ENCODE data around the gene ATP5MC2.
"Not testable (repeated sequence)": the region's sequence is repeated elsewhere in the genome, so short reads cannot be mapped to it uniquely, and the experiment has no call there.

Gene ATP5MC2

DNA sequence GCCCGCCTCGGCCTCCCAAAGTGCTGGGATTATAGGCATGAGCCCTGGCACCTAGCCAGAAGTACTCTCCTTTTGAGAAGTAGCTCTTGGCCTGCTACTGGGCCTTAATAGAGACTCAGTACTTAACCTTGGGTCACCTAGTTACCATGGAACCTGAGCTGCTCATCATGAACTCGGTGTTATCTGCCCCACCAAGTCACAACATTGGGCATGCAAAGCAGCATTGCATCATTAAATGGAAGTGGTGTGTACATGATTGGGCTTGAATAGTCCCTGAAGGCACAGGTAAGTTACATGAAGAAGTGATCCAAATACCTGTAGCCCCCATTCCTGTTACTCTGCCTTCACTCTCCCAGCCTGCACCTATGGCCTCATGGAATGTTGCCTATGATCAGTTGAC, 31.8 kb downstream of the ATP5MC2 start:
- no peak for DNase-seq

GRCh38 chr12:53643232-53643979, 32.5 kb downstream of the ATP5MC2 start:
- no peak for DNase-seq

- DNase-seq = no peak
Measured at GRCh38 chr12:53638057-53638456, 37.8 kb downstream of the ATP5MC2 start.

GRCh38 chr12:53636641-53637040, 39.2 kb downstream of the ATP5MC2 start:
- DNase-seq = no peak

DNA sequence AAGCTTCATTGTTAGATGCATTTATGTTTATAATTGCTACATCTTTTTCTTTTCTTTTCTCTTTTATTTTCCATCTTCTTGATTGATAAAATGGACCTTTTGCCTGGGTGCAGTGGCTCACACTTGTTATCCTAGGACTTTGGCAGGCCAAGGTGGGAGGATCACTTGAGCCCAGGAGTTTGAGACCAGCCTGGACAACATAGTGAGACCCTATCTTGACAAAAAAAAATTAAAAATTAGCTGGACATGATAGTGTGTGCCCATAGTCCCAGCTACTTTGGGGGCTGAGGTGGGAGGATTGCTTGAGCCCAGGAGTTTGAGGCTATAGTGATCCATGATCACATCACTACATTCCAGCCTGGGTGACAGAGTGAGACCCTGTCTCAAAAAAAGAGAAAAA, 40.2 kb downstream of the ATP5MC2 start:
- not testable (repeated sequence) for DNase-seq

DNA sequence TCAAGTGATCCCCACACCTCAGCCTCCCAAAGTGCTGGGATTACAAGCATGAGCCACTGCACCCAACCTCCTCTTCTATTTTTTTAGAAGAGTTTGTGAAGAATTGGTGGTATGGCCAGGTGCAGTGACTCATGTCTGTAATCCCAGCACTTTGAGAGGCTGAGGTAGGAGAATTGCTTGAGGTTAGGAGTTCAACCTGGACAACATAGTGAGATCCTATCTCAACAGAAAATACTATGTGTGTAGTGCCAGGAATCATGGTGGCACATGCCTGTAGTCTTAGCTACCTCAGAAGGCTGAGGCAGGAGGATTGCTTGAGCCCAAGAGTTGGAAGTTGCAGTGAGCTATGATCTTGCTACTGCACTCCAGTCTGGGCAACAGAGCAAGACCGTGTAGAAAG, 44.2 kb downstream of the ATP5MC2 start:
- DNase-seq = no peak

DNA sequence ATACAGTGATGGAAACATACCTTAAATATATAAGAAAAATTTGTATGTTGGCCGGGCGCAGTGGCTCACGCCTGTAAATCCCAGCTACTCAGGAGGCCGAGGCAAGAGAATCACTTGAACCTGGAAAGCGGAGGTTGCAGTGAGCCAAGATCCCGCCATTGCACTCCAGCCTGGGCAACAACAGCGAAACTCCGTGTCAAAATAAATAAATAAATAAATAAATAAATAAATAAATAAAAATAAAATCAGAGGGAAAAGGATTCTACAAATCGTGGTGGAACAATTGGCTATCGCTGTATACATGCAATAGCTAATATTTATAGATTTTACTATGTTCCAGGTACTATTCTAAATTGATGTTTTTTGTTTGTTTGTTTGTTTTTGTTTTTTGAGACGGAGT, 48.0 kb downstream of the ATP5MC2 start:
- DNase-seq = no peak

DNA sequence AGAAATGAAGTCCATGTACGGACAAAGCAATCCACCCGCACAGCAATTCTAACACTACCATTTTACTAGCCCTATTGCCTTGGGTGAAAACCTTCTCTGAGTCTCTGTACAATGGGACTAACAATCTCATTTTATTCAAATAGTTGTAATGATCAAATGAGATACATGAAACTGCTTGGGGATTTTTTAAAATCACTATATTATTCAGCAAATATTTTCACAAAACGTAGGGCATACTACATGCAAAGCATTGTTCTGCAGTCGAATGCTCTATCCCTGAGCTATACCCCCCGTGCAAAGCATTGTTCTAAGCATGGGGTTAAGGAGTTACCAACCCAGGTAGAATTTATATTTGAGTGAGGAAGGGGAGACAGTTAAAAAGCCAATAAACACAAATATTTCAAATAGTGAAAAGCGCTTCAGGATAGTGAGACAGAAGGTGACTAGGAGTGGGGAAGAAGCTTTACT, 49.1 kb downstream of the ATP5MC2 start:
- DNase-seq = no peak

DNA sequence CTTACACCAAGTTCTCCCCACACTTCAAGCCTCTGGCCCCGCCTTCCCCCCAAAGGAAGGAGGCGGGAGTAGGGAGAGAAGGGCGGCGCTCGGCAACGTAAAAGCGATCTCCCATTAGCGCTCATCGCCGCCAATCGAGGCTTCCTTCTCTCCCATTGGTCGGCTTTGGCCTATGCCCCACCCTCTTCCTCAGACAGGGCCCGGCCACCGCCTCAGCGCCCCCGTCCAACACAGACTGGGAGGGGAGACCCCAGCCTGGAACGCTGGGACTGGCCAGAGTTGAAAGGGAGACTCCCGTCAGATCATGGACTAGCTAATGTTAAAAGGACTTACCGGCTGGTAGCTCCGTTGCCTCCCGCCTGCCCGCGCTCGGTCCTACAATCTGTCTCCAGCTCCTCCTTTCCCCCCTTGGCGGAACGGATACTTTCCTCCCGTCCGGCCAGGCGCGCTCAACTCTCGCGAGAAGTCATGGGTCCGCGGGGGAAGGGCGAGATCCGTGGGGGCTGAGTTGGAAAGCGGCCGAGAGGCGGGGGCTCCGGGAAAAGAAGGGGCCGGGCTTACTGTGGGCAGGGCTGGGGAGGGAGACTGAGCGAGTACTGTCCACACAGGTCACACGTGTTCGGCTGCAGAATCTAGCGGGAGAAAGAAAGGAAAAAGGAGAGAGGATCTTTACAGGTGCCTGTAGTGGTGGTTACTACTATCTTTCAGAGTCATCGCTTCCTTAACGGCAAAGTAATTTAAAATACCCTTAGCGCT, 49.8 kb downstream of the ATP5MC2 start, which contains the start of gene ATF7:
Gene ATF7 (minus strand): TSS at position 437 of the 756 bp plus-strand sequence. CDS start 25,382 bp downstream, outside the sequence.
- peak; percentile 98 for DNase-seq

- no peak for DNase-seq
Measured at GRCh38 chr12:53625373-53625945, 50.4 kb downstream of the ATP5MC2 start.

- DNase-seq = no peak
Measured at GRCh38 chr12:53624956-53625355, 50.9 kb downstream of the ATP5MC2 start.

GRCh38 chr12:53624458-53624857, 51.4 kb downstream of the ATP5MC2 start:
- no peak for DNase-seq

GRCh38 chr12:53623548-53624385, 52.1 kb downstream of the ATP5MC2 start:
- DNase-seq = no peak

DNA sequence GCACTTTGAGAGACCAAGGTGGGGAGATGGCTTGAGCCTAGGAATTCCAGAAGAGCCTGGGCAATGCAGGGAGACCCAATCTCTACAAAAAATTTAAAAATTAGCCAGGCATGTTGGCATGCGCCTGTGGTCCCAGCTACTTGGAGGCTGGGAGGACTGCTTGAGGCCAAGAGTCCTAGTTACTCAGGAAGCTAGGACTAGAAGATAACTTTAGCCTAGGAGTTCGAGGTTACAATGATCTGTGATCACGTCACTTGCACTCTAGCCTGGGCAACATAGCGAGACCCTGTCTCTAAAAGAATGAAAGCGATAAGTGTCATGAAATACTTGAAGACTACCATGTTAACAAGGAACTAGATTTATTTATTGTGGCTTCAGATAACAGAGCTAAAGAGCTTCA, 53.2 kb downstream of the ATP5MC2 start:
- no peak for DNase-seq

GRCh38 chr12:53618275-53618674, 57.6 kb downstream of the ATP5MC2 start:
- no peak for DNase-seq

- DNase-seq = no peak
Measured at GRCh38 chr12:53617700-53618099, 58.2 kb downstream of the ATP5MC2 start.

DNA sequence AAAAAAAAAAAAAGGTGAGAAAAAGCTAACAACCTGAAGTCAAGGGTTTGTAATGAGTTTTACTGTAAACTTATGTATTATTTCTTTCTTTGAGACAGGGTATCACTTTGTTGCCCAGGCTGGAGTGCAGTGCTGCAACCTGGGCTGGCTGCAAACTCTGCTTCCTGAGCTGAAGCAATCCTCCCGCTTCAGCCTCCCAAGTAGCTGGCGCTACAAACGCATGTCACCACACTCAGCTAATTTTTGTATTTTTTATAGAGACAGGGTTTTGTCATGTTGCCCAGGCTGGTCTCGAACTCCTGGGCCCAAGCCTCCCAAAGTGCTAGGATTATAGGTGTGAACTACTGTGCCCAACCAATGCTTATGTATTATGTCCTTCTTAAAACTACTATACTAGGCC, 58.9 kb downstream of the ATP5MC2 start:
- no peak for DNase-seq
